ENCODE data around the gene OR52A5. TPM values are rescaled to one million over a fixed set of nuclear protein-coding genes. Genes with fewer than 3 reads are reported as not detected.
A peak's percentile ranks its signal among the peaks of the same experiment; 100 is the strongest.
"Not testable (repeated sequence)": the region's sequence is repeated elsewhere in the genome, so short reads cannot be mapped to it uniquely, and the experiment has no call there.

The OR52A5 gene
- not detected in 2 replicates for total RNA-seq

DNA sequence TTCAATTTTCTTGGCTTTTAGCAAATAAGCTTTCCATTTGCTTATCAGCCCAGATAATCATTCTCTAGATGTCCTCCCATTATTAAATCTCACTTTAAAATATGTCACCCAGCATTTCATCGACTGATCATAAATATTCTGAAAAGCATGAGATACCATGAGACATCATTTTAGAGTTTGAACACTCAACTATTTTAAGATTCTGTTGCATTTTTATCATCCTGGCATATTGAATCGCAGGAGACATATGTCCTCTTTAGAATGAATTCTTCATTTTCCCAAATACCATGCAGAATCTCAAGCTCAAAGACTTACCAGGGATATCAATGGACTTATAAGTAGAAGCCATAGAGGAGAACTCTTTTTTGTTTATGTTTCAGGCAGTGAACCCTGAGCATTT is at the start of gene OR52A5:
Gene OR52A5, minus strand, starts transcription at position 361 of the 400 bp plus-strand sequence. CDS start 5,714 bp downstream, outside the sequence.
- DNase-seq (ENCODE audit: low read depth in 2 of 2), result no peak

DNA sequence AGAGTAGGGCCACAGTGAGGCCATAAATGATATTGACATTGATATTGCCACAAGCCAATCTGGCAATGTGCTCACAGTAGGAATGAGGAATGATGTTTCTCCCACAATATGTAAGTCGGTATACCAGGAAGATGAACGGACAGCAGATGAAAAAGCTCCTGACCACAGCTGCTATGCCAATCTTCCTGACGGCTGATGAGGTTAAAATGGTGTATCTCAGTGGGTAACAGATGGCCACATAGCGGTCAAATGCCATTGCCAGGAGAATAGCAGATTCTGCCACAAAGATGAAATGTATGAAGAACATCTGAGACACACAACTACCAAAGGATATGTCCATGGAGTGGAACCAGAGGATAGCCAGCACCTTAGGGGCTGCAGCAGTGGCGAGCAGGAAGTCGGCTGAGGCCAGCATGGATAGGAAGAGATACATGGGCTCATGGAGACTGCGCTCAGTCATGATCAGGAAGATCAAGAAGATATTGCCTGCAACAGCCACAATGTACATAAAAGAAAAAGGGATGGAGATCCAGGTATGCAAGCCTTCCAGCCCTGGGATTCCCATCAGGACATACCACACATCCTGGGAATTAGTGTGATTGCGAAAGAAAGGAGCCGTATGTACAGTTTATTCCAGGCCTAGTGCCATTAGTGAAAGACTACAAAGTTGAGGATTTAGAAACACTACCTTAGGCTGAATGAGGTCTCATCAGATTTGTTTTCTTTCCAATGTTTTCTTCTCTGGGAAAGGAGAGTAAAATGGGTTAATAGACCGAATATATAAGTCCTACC is 40.1 kb upstream of the OR52A5 start:
- DNase-seq (ENCODE audit: low read depth in 2 of 2), result no peak

DNA sequence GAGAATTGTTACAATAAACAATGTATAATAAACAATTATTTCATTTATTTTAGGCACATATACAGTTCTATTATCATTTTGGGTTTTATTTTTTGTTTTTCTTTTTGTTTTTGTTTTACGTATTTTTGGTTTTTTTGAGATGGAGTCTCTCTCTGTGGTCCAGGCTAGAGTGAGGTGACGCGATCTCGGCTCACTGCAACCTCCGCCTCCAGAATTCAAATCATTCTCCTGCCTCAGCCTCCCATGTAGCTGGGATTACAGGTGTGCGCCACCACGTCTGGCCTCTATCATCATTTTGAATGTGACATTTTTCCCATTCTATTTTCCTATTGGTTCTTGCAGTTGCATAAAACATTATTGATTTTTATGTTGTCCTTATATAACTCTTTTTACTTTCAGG is 36.8 kb upstream of the OR52A5 start:
- DNase-seq (ENCODE audit: low read depth in 2 of 2), result no peak

DNA sequence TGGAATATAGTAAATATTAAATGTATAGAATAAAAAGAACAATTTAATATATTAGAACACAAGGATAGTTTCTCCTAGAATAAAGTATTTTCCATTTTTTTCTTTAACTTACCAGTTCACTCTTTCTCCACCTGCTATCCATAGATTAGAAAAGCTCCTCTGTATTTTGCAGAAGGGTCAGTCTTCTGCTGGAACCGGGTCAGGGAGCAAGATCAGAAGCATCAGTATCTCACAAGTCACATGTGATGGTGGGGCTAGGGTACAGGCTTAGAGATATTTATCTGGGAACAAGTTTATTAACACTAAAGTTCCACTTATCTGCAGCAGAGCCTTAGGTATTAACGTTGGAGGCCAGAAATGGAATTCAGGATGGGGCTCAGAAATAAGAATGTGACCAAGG is 33.7 kb upstream of the OR52A5 start:
- DNase-seq (ENCODE audit: low read depth in 2 of 2), result no peak

DNA sequence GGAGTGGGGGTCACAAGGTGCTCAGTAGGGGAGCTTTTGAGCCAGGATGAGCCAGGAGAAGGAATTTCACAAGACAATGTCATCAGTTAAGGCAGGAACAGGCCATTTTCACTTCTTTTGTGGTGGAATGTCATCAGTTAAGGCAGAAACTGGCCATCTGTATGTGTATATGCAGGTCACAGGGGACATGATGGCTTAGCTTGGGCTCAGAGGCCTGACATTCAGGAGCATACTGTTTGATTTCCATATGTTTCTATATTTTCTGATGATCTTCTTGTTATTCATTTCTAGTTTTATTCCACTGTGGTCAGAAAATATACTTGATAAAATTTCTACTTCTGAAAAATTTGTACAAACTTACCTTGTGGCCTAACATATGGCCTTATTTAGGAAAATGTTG is 27.7 kb upstream of the OR52A5 start:
- DNase-seq (ENCODE audit: low read depth in 2 of 2), result not testable (repeated sequence)

DNA sequence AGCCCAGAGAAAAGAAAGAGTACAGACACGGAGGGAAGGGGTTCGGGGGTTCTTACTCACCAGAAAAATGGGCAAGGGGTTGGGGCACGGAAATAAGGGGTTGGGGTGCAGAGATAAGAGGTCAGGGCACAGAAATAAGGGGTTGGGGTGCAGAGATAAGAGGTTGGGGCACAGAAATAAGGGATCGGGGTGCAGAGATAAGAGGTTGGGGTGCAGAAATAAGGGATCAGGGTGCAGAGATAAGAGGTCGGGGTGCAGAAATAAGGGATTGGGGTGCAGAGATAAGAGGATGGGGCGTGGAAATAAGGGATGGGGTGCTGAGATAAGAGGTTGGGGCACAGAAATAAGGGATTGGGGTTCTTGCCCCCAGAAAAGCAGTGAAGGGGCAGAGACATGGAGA is 26.7 kb upstream of the OR52A5 start:
- not testable (repeated sequence) for DNase-seq (ENCODE audit: low read depth in 2 of 2)

DNA sequence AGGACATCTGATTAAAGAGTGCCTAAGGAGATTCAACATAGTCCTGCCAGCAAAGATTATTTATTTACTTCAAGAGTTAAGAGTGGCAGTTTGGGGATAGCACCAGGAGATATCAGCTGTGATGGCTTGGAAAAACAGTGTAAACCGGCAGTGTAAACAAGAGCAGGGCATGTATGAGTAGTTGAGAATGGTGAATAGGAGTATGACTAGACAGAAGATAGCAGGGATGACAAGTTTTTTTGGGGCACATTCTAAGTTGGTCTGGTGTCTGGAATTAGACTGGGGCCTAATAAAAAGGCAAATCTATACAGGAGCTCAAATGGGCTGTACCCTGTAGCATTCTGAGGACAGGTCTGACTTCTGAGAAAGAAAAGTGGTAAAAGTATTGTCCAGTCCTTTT is 22.9 kb upstream of the OR52A5 start:
- DNase-seq (ENCODE audit: low read depth in 2 of 2), result not testable (repeated sequence)

DNA sequence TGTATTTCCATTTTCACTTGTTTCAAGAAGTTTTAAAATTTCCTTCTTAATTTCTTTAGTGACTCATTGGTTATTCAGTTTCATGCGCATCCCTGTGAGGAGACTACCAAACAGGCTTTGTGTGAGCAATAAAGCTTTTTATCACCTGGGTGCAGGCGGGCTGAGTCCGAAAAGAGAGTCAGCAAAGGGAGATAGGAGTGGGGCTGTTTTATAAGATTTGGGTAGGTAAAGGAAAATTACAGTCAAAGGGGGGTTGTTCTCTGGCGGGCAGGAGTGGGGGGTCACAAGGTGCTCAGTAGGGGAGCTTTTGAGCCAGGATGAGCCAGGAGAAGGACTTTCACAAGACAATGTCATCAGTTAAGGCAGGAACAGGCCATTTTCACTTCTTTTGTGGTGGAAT is 22.1 kb upstream of the OR52A5 start:
- not testable (repeated sequence) for DNase-seq (ENCODE audit: low read depth in 2 of 2)

DNA sequence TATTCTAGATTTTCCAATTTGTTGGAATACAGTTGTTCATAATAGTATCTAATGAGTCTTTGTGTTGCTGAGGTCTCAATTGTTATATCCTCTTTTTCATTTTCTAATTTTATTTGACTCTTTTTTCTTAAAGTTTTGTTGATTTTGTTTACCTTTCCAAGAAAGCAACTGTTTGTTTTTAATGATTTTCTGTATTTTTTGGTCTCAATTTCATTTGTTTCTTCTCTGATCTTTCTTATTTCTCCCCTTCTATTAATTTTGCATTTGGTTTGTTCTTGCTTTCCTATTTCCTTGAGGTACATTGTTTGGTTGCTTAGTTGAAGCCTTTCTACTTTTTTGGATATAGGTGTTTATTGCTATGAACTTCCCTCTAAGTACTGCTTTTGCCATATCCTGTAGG is 21.6 kb upstream of the OR52A5 start:
- no peak for DNase-seq (ENCODE audit: low read depth in 2 of 2)

DNA sequence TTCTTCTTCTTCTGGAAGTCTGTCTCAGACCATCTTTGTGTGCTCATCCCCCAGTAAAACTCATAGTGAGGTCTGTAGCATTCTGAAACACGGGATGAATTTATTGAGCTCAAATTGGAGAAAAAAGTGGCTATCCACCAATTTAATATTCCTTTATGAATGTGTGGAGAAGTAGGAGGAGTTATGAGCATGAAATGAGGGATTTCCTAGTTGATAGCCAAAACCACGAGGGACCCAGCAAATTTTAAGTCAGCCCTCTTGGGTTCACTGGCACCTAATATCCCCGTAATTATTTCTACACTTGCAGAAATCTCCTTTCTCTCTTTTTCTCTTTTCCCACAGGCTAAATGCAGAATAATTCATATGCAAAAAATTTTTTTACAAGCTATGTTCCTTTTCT is 16.5 kb upstream of the OR52A5 start, which contains the start of gene OR52A1:
Gene OR52A1, minus strand, starts transcription at position 101 of the 400 bp plus-strand sequence. CDS start 2,388 bp downstream, outside the sequence.
- no peak for DNase-seq (ENCODE audit: low read depth in 2 of 2)

DNA sequence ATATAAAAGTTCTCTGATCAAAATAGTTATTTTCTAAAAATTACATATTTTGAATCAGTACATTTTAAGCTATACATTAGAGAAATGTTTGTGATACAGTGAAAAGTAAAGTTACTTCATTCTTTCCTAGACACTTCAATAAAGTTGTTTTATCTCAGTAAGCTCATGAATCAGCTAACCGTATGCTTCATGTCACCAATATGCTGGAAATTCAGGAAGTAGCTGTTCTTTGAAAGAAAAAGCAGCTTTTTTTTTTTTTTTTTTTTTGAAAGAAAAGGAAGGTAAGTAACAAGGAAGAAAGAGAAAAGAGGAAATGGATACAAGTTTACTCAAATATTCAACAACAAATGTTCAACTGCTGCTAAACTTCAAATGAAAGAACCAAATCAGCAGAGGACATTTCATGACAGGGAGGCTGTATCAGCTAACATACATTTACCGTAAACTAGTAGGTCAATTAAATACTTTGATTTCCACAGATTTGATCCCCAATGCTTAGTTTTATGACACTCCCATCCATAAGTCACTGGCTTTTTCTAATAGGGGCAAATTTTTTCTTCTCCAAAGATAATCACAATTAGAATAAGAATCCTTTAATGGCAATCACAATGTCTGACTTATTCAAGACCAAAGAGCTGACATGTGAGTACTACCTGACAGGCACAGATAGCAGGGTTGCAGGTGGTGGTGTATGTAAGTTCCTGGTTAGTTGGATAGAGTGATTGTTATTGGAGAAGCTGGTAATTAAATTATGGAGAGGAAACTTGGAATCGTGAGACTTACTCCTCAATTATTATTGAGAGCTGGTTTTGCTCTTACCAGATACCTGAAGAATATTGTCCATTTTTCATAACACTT is 15.6 kb upstream of the OR52A5 start:
- no peak for DNase-seq (ENCODE audit: low read depth in 2 of 2)

DNA sequence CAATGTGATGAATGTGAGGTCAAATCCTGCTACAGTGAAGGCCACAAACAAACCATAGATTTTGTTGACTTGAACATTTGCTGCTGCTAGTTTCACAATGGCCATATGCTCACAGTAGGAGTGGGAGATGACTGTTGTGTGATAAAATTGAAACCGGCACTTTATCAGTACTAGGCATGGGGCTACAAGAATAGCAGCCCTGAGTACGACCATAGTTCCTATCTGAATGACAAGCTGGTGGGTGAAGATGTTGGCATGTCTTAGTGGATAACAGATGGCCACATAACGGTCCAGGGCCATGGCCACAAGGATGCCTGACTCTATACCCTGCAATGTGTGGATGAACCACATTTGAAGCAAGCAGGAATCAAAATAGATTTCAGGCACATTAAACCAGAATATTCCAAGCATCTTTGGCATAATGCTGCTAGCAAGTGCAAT is 13.6 kb upstream of the OR52A5 start:
- no peak for DNase-seq (ENCODE audit: low read depth in 2 of 2)

DNA sequence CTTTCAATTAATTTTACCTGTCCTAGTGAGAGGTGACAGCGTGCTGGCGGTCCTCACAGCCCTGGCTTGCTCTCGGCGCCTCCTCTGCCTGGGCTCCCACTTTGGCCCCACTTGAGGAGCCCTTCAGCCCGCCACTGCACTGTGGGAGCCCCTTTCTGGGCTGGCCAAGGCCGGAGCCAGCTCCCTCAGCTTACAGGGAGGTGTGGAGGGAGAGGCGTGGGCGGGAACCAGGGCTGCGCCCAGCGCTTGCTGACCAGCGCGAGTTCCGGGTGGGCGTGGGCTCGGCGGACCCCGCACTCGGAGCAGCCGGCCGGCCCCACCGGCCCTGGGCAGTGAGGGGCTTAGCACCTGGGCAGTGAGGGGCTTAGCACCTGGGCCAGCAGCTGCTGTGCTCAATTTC is 6.0 kb upstream of the OR52A5 start:
- not testable (repeated sequence) for DNase-seq (ENCODE audit: low read depth in 2 of 2)

DNA sequence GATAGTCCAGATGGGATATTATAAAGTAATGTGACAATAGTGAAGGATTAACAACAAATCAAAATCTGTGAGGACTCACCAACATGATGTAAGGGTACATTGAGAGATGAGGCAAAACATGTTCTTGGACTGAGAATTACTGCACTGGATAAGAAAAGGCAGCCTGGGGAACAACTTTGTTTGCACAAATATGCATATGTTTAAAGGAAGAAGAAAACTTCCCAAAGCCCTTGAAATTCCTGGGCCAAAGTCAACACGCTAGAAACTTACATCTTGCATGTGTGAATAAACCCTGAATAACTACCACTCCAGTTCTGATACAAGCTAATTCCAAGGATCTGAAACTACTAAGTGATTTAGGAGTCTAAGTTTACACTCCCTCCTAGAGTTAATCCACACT is 1.1 kb downstream of the OR52A5 start:
- no peak for DNase-seq (ENCODE audit: low read depth in 2 of 2)

DNA sequence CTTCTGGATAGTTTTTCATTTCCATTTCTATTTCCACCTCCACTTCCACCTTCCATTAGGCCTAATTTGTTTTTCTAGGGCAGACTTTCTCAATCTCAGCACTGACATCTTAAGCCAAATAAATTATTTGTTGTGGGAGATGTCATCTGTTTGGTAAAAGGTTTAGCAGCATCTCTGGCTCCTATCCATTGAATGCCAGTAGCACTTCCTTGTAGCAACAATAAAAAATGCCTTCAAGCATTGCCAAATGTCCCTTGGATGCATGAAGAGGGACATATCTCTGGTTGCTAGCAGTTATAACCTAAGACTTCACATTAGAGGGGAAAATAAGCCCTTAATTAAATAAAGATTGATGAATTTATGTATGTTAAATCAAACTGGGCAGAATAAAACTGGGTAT is 1.9 kb downstream of the OR52A5 start:
- no peak for DNase-seq (ENCODE audit: low read depth in 2 of 2)

DNA sequence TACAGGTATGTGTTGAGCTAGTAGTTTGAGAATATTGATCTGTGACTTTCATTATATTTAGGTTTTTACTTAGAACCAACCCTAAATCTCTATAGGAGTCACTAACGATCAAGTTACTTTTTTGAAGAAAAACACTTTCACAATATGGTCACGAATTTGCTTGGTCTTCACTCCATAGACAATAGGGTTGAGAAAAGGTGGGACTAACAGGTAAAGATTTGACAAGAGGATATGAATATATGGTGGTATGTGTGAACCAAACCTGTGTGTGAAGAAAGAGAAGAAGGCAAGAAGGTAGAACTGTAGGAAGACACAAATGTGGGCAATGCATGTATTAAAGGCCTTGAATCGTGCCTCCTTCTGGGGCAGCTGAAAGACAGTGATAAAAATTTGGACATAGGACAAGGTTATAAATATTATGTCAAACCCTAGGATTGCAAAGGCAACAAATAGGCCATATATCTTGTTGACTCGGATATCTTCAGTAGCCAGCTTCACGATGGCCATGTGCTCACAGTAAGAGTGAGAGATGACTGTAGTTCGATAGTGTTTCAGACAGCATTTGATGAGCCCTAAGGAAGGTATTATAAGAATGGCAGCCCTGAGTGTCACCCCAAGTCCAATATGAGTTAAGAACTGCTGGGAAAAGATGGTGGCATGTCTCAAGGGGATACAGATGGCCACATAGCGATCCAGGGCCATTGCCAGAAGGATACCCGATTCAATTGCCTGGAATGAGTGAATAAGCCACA is 6.4 kb downstream of the OR52A5 start:
- DNase-seq (ENCODE audit: low read depth in 2 of 2), result no peak

DNA sequence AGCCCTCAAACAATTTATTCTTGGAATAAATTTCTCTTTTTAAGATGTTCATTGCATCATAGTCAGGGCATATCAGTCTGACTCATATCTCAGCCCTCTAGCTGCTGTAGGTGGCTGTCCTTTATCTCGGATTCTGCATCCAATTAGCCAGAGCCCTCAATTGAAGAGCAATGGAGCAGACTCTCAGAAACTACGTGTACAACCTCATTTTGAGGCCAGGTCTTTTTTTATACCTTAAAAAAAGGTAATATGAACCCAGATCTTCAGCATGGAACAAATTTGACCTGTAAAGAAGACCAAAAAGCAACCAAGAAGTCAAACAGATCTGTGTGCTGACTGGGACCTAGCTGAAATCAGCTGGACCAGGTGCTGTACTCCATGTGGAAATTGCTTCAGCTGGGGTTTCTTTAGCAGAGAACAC is 8.7 kb downstream of the OR52A5 start:
- DNase-seq (ENCODE audit: low read depth in 2 of 2), result no peak

DNA sequence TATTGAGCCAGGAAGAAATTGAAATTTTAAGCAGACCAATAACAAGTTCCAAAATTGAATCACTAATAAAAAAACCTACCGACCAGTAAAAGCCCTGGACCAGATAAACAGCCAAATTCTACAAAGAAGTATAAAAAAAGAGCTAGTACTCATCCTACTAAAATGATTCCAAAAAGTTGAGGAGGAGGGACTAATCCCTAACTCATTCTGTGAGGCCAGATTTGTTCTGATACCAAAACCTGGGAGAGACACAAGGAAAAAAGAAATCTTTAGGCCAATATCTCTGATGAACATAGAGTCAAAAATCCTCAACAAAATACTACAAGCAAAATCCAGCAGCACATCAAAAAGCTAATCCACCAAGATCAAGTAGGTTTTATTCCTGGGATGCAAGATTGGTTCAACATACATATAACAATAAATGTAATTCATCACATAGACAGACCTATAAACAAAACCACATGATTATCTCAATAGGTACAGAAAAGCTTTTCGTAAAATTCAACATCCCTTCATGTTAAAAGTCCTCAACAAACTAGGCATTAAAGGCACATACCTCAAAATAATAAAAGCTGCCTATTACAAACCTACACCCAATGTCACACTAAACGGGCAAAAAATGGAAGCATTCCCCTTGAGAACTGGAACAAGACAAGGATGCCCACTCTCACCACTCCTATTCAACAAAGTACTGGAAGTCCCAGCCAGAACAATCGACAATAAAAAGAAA is 13.1 kb downstream of the OR52A5 start:
- no peak for DNase-seq (ENCODE audit: low read depth in 2 of 2)

DNA sequence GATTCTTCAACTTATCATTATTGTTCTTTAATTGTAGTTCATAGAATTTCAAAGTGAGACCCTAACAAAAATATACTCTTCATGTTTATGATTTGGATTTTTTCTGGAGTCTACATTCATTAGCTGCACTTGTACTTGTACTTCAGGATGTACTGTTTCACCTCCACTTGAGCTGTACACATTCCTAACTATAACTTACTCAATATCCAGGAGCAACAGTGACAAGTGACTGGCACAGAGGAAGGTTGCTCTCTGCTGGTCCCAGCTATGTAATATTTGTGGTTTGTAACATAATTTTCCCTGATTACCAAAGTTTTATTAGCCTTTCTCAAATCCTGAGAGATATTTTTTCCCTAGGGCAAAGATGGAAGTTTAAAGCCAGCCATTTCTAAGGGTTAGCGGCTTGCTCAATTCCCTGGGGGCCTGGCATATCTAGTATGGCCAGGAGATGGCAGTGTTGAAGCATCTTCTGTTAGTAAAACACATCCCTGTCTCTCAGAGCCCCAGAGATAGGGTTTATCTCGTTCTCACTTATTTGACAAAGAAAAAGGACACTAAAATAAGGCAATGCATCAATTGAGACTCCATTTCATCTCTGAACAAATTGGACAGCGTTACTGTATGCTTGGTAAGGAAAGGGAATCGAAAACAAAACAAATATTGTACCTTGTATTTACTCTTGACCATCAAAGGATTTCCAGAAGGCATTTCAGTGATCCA is 14.2 kb downstream of the OR52A5 start:
- DNase-seq (ENCODE audit: low read depth in 2 of 2), result peak; percentile 46 to 67

DNA sequence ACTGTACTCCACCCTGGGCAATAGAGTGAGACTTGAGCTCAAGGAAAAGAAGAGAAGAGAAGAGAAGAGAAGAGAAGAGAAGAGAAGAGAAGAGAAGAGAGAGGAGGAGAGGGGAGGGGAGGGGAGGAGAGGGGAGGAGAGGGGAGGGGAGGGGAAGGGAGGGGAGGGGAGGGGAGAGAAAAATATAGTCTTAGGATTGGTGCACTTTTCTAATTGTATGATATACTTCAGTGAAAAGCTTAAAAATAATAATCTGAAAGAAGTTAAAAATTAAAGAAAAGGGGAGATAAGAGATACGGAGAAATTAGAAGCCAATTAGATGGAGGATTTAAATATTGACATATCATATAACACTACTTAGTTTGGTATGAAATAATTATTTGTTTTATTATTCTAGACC is 19.3 kb downstream of the OR52A5 start:
- no peak for DNase-seq (ENCODE audit: low read depth in 2 of 2)

Measured in dermis microvascular lymphatic vessel endothelial cell (primary cell).